ENCODE data around the gene IDH3B. TPM values are rescaled to one million over a fixed set of nuclear protein-coding genes. Genes with fewer than 3 reads are reported as not detected.

The IDH3B gene
- total and polyA plus RNA-seq, 2 of the 13 experiments (the other 11 are each of a cell fraction or from before 2014, with no cell fraction given) = 215 to 254 TPM

GRCh38 chr20:2659547-2659946 lies 4.5 kb downstream of the IDH3B start:
- TF ChIP-seq AGO2 (optimal IDR thresholded peaks at IDR 0.05; ENCODE audit: low read depth, low read length) (peak; percentile 81), GLMP (CRISPR knock-in tag; IDR thresholded peaks at IDR 0.05; ENCODE audit: borderline replicate concordance) (no peak)
- H3K79me2 ChIP-seq (ENCODE audit: insufficient read depth, low read length) = peaks cover 30% of the 10 kb centered on the region
- peaks cover 47 to 76% of the 10 kb centered on the region in 2 experiments for H3K36me3 ChIP-seq (replicated peaks in 1 of 2; ENCODE audit: control insufficient read depth in 1 of 2, insufficient read depth in 2 of 2, low read length in 2 of 2)
- no peaks in the 10 kb centered on the region for H3K9me3 ChIP-seq (ENCODE audit: low read length)
- H3K4me3 ChIP-seq (replicated peaks in 1 of 3; ENCODE audit: insufficient read depth in 1 of 3, low read depth in 2 of 3, low read length in 3 of 3) = no peak overlapping the region
- no peak overlapping the region for H2AFZ ChIP-seq (ENCODE audit: low read length)
- H3K27ac ChIP-seq (ENCODE audit: extremely low read length, insufficient read depth, low read length) = no peak overlapping the region
- ChIA-PET CTCF (ENCODE audit: low intra/inter-chr PET ratio, low total read pairs) (no interaction called here), POLR2A (no interaction called here)
- FAIRE-seq (no peak), DNase-seq (ENCODE audit: low spot score) (no peak), ATAC-seq (peak; percentile 14)
- WGBS (ENCODE audit: low lambda C conversion rate) = 98% methylated on average over 10 of the region's 10 CpGs
- intact Hi-C loops (cut with micrococcal nuclease; ENCODE audit: unreplicated experiment) = no loop called here
- in situ Hi-C loops (cut with HindIII; ENCODE audit: extremely low pct_ligation_motif_present, low pct_unique_long_range_greater_than_20kb) = no loop called here
- H4K20me1 ChIP-seq (ENCODE audit: insufficient read depth, low read length) = peaks cover 37% of the 10 kb centered on the region
- H3K27me3 ChIP-seq (ENCODE audit: control insufficient read depth in 1 of 2, insufficient read depth in 2 of 2, low read length in 2 of 2) = no peaks in the 10 kb centered on the region; a peak in 1 of 5 replicates
- no peak overlapping the region for H3K4me2 ChIP-seq (ENCODE audit: low read depth, low read length)
- H3K4me1 ChIP-seq (ENCODE audit: insufficient read depth, low read length) = peaks cover 46% of the 10 kb centered on the region
- BruUV-seq (replicated peaks) = no TSS peak
- H3K9ac ChIP-seq (ENCODE audit: insufficient read depth, low read depth, low read length) = no peak overlapping the region

GRCh38 chr20:2658414-2659354 lies 5.3 kb downstream of the IDH3B start:
- Histone ChIP-seq H3K4me1 (ENCODE audit: insufficient read depth, low read length) (peaks cover 50% of the 10 kb centered on the region), H4K20me1 (ENCODE audit: insufficient read depth, low read length) (peaks cover 46% of the 10 kb centered on the region), H3K4me3 (replicated peaks in 1 of 3; ENCODE audit: insufficient read depth in 1 of 3, low read depth in 2 of 3, low read length in 3 of 3) (no peak overlapping the region), H3K36me3 (replicated peaks in 1 of 2; ENCODE audit: control insufficient read depth in 1 of 2, insufficient read depth in 2 of 2, low read length in 2 of 2) (peaks cover 53 to 85% of the 10 kb centered on the region in 2 experiments), H3K4me2 (ENCODE audit: low read depth, low read length) (no peak overlapping the region), H3K9me3 (ENCODE audit: low read length) (no peaks in the 10 kb centered on the region), H3K9ac (ENCODE audit: insufficient read depth, low read depth, low read length) (no peak overlapping the region), H2AFZ (ENCODE audit: low read length) (no peak overlapping the region), H3K79me2 (ENCODE audit: insufficient read depth, low read length) (peaks cover 35% of the 10 kb centered on the region), H3K27ac (ENCODE audit: extremely low read length, insufficient read depth, low read length) (no peak overlapping the region), H3K27me3 (ENCODE audit: control insufficient read depth in 1 of 2, insufficient read depth in 2 of 2, low read length in 2 of 2) (no peaks in the 10 kb centered on the region; a peak in 1 of 5 replicates)
- ChIA-PET CTCF (ENCODE audit: low intra/inter-chr PET ratio, low total read pairs) (no interaction called here), POLR2A (no interaction called here)
- 91% methylated on average over 13 of the region's 13 CpGs for WGBS (ENCODE audit: low lambda C conversion rate)
- no TSS peak for BruUV-seq (replicated peaks)
- ATAC-seq (peak; percentile 47), FAIRE-seq (no peak), DNase-seq (ENCODE audit: low spot score) (peak; percentile 40)
- in situ Hi-C loops (cut with HindIII; ENCODE audit: extremely low pct_ligation_motif_present, low pct_unique_long_range_greater_than_20kb) (no loop called here), intact Hi-C loops (cut with micrococcal nuclease; ENCODE audit: unreplicated experiment) (no loop called here)
- TF ChIP-seq ZNF605 (CRISPR knock-in tag; IDR thresholded peaks at IDR 0.05) (0 out of 2 replicates have a peak, but pooled peaks have one; percentile 42), ZNF75D (CRISPR knock-in tag; IDR thresholded peaks at IDR 0.05; ENCODE audit: borderline replicate concordance) (no peak), ZNF891 (CRISPR knock-in tag; IDR thresholded peaks at IDR 0.05) (peak; percentile 72; the same call in 1 of the 2 replicates), MED1 (CRISPR knock-in tag; IDR thresholded peaks at IDR 0.05) (0 out of 2 replicates have a peak, but pooled peaks have one; percentile 35), GMEB1 (CRISPR knock-in tag; IDR thresholded peaks at IDR 0.05; ENCODE audit: borderline replicate concordance) (no peak), ZNF589 (CRISPR knock-in tag; conservative IDR thresholded peaks at IDR 0.05) (0 out of 2 replicates have a peak, but pooled peaks have one; percentile 47), AHR (CRISPR knock-in tag; IDR thresholded peaks at IDR 0.05) (peak; percentile 82; the same call in 1 of the 2 replicates), POLR2AphosphoS2 (IDR thresholded peaks at IDR 0.05; ENCODE audit: low read depth, low read length) (peak; percentile 98; the same call in 1 of the 2 replicates), TFAP4 (IDR thresholded peaks at IDR 0.05; ENCODE audit: borderline replicate concordance, low read depth) (no peak), ELF3 (CRISPR knock-in tag; IDR thresholded peaks at IDR 0.05) (no peak), SALL1 (CRISPR knock-in tag; IDR thresholded peaks at IDR 0.05) (peak; percentile 38; the same call in 1 of the 2 replicates), GATAD1 (CRISPR knock-in tag; IDR thresholded peaks at IDR 0.05) (no peak)

All from HepG2 (cell line).